Measurements from ENCODE around the gene DDI2.

Gene DDI2

GRCh38 chr1:15609631-15610030 lies 7.6 kb upstream of the DDI2 start:
- Histone ChIP-seq H2AFZ (ENCODE audit: low read depth, low read length, severe bottlenecking) (no peak overlapping the region), H3K36me3 (ENCODE audit: low read length) (no peaks in the 10 kb centered on the region), H3K27ac (ENCODE audit: low read depth, low read length) (no peak overlapping the region), H4K20me1 (ENCODE audit: low read depth, low read length) (no peaks in the 10 kb centered on the region), H3K9ac (ENCODE audit: low read length) (no peak overlapping the region), H3K9me2 (replicated peaks; ENCODE audit: insufficient read depth, low read length) (no peaks in the 10 kb centered on the region), H3K9me3 (ENCODE audit: insufficient read depth, low read length) (no peaks in the 10 kb centered on the region), H3K27me3 (ENCODE audit: low read length) (no peaks in the 10 kb centered on the region), H3K79me2 (ENCODE audit: insufficient read depth, low read length) (no peaks in the 10 kb centered on the region), H3K4me2 (ENCODE audit: low read depth, low read length, poor library complexity, severe bottlenecking) (no peak overlapping the region), H3F3A (ENCODE audit: insufficient read depth) (no peaks in the 10 kb centered on the region), H3K4me3 (ENCODE audit: insufficient read depth, low read length, poor library complexity, severe bottlenecking) (no peak overlapping the region)
- TF ChIP-seq CTCF (IDR thresholded peaks at IDR 0.05; ENCODE audit: insufficient read depth, low read length, poor library complexity, severe bottlenecking): no peak
- no peak for TF ChIP-seq EZH2phosphoT487 (conservative IDR thresholded peaks at IDR 0.05; ENCODE audit: low read length)

GRCh38 chr1:15610167-15610566 lies 7.1 kb upstream of the DDI2 start:
- TF ChIP-seq EZH2phosphoT487 (conservative IDR thresholded peaks at IDR 0.05; ENCODE audit: low read length): no peak
- no peak for TF ChIP-seq CTCF (IDR thresholded peaks at IDR 0.05; ENCODE audit: insufficient read depth, low read length, poor library complexity, severe bottlenecking)
- no peak overlapping the region for H3K4me2 ChIP-seq (ENCODE audit: low read depth, low read length, poor library complexity, severe bottlenecking)
- H3K27me3 ChIP-seq (ENCODE audit: low read length): no peaks in the 10 kb centered on the region

GRCh38 chr1:15616373-15617172 lies 685 bp upstream of the DDI2 start:
- peak overlapping the region; percentile 94 for H3K9ac ChIP-seq (ENCODE audit: low read length)
- no peak for TF ChIP-seq CTCF (IDR thresholded peaks at IDR 0.05; ENCODE audit: insufficient read depth, low read length, poor library complexity, severe bottlenecking)

More at GRCh38 chr1:15610167-15610566, 7.1 kb upstream of the DDI2 start:
- no peaks in the 10 kb centered on the region for H3K9me3 ChIP-seq (ENCODE audit: insufficient read depth, low read length)
- no peaks in the 10 kb centered on the region for H3F3A ChIP-seq (ENCODE audit: insufficient read depth)
- no peak overlapping the region for H2AFZ ChIP-seq (ENCODE audit: low read depth, low read length, severe bottlenecking)
- H3K36me3 ChIP-seq (ENCODE audit: low read length): no peaks in the 10 kb centered on the region
- H3K9ac ChIP-seq (ENCODE audit: low read length): no peak overlapping the region
- no peaks in the 10 kb centered on the region for H3K79me2 ChIP-seq (ENCODE audit: insufficient read depth, low read length)
- H3K27ac ChIP-seq (ENCODE audit: low read depth, low read length): no peak overlapping the region
- no peaks in the 10 kb centered on the region for H3K9me2 ChIP-seq (replicated peaks; ENCODE audit: insufficient read depth, low read length)
- no peak overlapping the region for H3K4me3 ChIP-seq (ENCODE audit: insufficient read depth, low read length, poor library complexity, severe bottlenecking)
- no peaks in the 10 kb centered on the region for H4K20me1 ChIP-seq (ENCODE audit: low read depth, low read length)

More at GRCh38 chr1:15616373-15617172, 685 bp upstream of the DDI2 start:
- H3K36me3 ChIP-seq (ENCODE audit: low read length): no peaks in the 10 kb centered on the region
- H3K9me3 ChIP-seq (ENCODE audit: insufficient read depth, low read length): no peaks in the 10 kb centered on the region
- H3K4me3 ChIP-seq (ENCODE audit: insufficient read depth, low read length, poor library complexity, severe bottlenecking): peak overlapping the region; percentile 67
- peaks cover 11% of the 10 kb centered on the region for H3F3A ChIP-seq (ENCODE audit: insufficient read depth)
- peak overlapping the region; percentile 65 for H3K4me2 ChIP-seq (ENCODE audit: low read depth, low read length, poor library complexity, severe bottlenecking)
- H3K9me2 ChIP-seq (replicated peaks; ENCODE audit: insufficient read depth, low read length): no peaks in the 10 kb centered on the region
- H3K79me2 ChIP-seq (ENCODE audit: insufficient read depth, low read length): peaks cover 42% of the 10 kb centered on the region
- no peaks in the 10 kb centered on the region for H3K27me3 ChIP-seq (ENCODE audit: low read length)
- H4K20me1 ChIP-seq (ENCODE audit: low read depth, low read length): peaks cover 8% of the 10 kb centered on the region; the same call in 1 of the 2 replicates
- H3K27ac ChIP-seq (ENCODE audit: low read depth, low read length): no peak overlapping the region
- H2AFZ ChIP-seq (ENCODE audit: low read depth, low read length, severe bottlenecking): peak overlapping the region; percentile 83

All from SU-DHL-6 (cell line).